Lung (tissue), 12 donors: ENCODE measurements around the gene TNFRSF4. TPM values are rescaled to one million over a fixed set of nuclear protein-coding genes. Genes with fewer than 3 reads are reported as not detected.

ENCODE experiments used
- ATAC-seq: fragments of 200-7000 bp; cut with Tn5 transposase; one replicate; pipeline ENCODE4 v1.9.1; 2020; ENCODE audit warnings: moderate number of reproducible peaks; ENCODE audit not compliant: insufficient read depth, low FRiP score
- DNase-seq, 3 donors: peaks; one replicate each; pipeline ENCODE4 v3.0.0-alpha.2; 2013 to 2017
- H3K27ac ChIP-seq, 2 donors: one replicate each; pipeline ENCODE4 v1.5.1; 2013; ENCODE audit warnings: mild to moderate bottlenecking in 2 of 2, moderate library complexity in 2 of 2, control low read depth in 1 of 2, inconsistent platforms in 1 of 2, low read depth in 1 of 2, low read length in 1 of 2
- H3K27me3 ChIP-seq, 3 donors: one replicate each; pipeline ENCODE4 v1.5.1; 2013; ENCODE audit warnings: low read length in 2 of 3; ENCODE audit not compliant: control insufficient read depth in 3 of 3, insufficient read depth in 3 of 3
- H3K36me3 ChIP-seq, 4 donors: one replicate each; pipeline ENCODE4 v1.5.1; 2013; ENCODE audit warnings: low read length in 4 of 4, mild to moderate bottlenecking in 1 of 4, moderate library complexity in 1 of 4; ENCODE audit not compliant: control insufficient read depth in 4 of 4, insufficient read depth in 4 of 4
- H3K4me1 ChIP-seq, 5 donors: one replicate each; pipeline ENCODE4 v1.5.1; 2013; ENCODE audit warnings: low read length in 5 of 5, mild to moderate bottlenecking in 2 of 5, moderate library complexity in 1 of 5; ENCODE audit not compliant: control insufficient read depth in 5 of 5, insufficient read depth in 5 of 5
- H3K4me3 ChIP-seq: one replicate; pipeline ENCODE4 v1.5.1; 2013; ENCODE audit warnings: mild to moderate bottlenecking, control low read depth, moderate library complexity
- H3K9ac ChIP-seq, 2 donors: one replicate each; pipeline ENCODE4 v1.5.1; 2013; ENCODE audit warnings: low read length in 2 of 2, control low read depth in 1 of 2; ENCODE audit not compliant: insufficient read depth in 1 of 2
- H3K9me3 ChIP-seq, 4 donors: one replicate each; pipeline ENCODE4 v1.5.1; 2013; ENCODE audit warnings: low read length in 3 of 4, mild to moderate bottlenecking in 1 of 4, moderate library complexity in 1 of 4; ENCODE audit not compliant: control insufficient read depth in 4 of 4, insufficient read depth in 3 of 4
- WGBS, 2 donors: extraction: QIAGEN DNeasy Blood & Tissue Kit; methylation state at CpG; one replicate each; pipeline ENCODE4 v1.1.7; 2013; 5-methylcytosine and 5-hydroxymethylcytosine counted together
- polyA plus RNA-seq, 2 donors: library from polyadenylated mRNA; stranded (reverse); fragments of 200-250 nt; gene quantifications; one replicate each; pipeline ENCODE4 v1.2.1, GENCODE V29; 2013
- total RNA-seq, 2 donors: library from RNA; depleted of rRNA in 1 of 2; stranded (reverse); fragments of >200 nt in 1 of 2; gene quantifications; one replicate each; pipeline ENCODE4 v1.2.1, GENCODE V29; 2014 to 2021
- TF ChIP-seq, protein P1 (sequence below): IDR thresholded peaks from 2 replicates; pipeline ENCODE4 v1.5.1; 2012; ENCODE audit warnings: mild to moderate bottlenecking; ENCODE audit errors: control extremely low read depth, extremely low read depth
- donor health status: control.
- donor health status: control.
- donor health status: Bipolar disorder and iron deficiency.
- donor health status: healthy.
- donor health status: DM: yes; HTN: yes; CAD: no.

TNFRSF4 gene
- total and polyA plus RNA-seq, 4 donors: 3.6 to 11.3 (median 6.9) TPM

- no peaks in the 10 kb centered on the region for H3K36me3 ChIP-seq
- no peak overlapping the region for H3K4me3 ChIP-seq
- peaks cover 0 to 4% (median 0%) of the 10 kb centered on the region in 4 donors for H3K9me3 ChIP-seq
- no peak overlapping the region for H3K27ac ChIP-seq
- DNase-seq (no peak), ATAC-seq (no peak)
- no peak overlapping the region for H3K9ac ChIP-seq
- TF ChIP-seq, protein P1, sequence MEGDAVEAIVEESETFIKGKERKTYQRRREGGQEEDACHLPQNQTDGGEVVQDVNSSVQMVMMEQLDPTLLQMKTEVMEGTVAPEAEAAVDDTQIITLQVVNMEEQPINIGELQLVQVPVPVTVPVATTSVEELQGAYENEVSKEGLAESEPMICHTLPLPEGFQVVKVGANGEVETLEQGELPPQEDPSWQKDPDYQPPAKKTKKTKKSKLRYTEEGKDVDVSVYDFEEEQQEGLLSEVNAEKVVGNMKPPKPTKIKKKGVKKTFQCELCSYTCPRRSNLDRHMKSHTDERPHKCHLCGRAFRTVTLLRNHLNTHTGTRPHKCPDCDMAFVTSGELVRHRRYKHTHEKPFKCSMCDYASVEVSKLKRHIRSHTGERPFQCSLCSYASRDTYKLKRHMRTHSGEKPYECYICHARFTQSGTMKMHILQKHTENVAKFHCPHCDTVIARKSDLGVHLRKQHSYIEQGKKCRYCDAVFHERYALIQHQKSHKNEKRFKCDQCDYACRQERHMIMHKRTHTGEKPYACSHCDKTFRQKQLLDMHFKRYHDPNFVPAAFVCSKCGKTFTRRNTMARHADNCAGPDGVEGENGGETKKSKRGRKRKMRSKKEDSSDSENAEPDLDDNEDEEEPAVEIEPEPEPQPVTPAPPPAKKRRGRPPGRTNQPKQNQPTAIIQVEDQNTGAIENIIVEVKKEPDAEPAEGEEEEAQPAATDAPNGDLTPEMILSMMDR: no peak
- no peaks in the 10 kb centered on the region for H3K4me1 ChIP-seq
- H3K27me3 ChIP-seq: no peaks in the 10 kb centered on the region
- WGBS, 2 donors: 77 to 92% methylated on average over 3 of the region's 3 CpGs
These were observed 19.2 kb downstream of the TNFRSF4 start for GRCh38 chr1:1194723-1195122.

DNA sequence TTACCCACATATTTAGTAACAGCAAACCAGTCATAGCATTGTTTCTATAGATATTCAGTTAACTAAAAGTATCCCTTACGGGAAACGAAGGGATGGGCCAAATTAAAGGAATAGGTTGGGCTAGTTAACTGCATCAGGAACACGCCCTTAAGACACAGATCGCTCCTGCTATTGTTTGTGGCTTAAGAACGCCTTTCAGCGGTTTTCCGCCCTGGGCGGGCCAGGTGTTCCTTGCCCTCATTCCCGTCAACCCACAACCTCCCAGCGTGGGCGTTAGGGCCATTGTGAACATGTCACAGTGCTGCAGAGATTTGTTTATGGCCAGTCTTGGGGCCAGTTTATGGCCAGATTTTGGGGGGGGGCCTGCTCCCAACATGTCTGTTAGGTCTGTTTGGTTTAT lies 22.2 kb downstream of the TNFRSF4 start:
- WGBS, 2 donors: 87 to 94% methylated on average over 11 of the region's 11 CpGs
- no peaks in the 10 kb centered on the region for H3K36me3 ChIP-seq
- H3K9ac ChIP-seq: no peak overlapping the region
- DNase-seq (no peak), ATAC-seq (no peak)
- H3K9me3 ChIP-seq: peaks cover 0 to 4% (median 0%) of the 10 kb centered on the region in 4 donors
- no peak overlapping the region for H3K4me3 ChIP-seq
- H3K27ac ChIP-seq: no peak overlapping the region
- no peaks in the 10 kb centered on the region for H3K4me1 ChIP-seq
- TF ChIP-seq, protein P1: no peak
- H3K27me3 ChIP-seq: no peaks in the 10 kb centered on the region

GRCh38 chr1:1189111-1189510 lies 24.8 kb downstream of the TNFRSF4 start:
- no peak overlapping the region for H3K4me3 ChIP-seq

GRCh38 chr1:1187938-1188337 lies 26.0 kb downstream of the TNFRSF4 start:
- Histone ChIP-seq H3K4me1 (no peaks in the 10 kb centered on the region), H3K9me3 (no peaks in the 10 kb centered on the region), H3K4me3 (no peak overlapping the region), H3K36me3 (no peaks in the 10 kb centered on the region), H3K9ac (no peak overlapping the region), H3K27ac (no peak overlapping the region), H3K27me3 (no peaks in the 10 kb centered on the region)
- TF ChIP-seq, protein P1: no peak
- DNase-seq (no peak), ATAC-seq (no peak)

More at GRCh38 chr1:1189111-1189510, 24.8 kb downstream of the TNFRSF4 start:
- Histone ChIP-seq H3K9ac (no peak overlapping the region), H3K4me1 (no peaks in the 10 kb centered on the region), H3K27ac (no peak overlapping the region), H3K27me3 (no peaks in the 10 kb centered on the region), H3K9me3 (no peaks in the 10 kb centered on the region), H3K36me3 (no peaks in the 10 kb centered on the region)
- ATAC-seq (no peak), DNase-seq (no peak)
- TF ChIP-seq, protein P1: no peak
- 43 to 60% methylated on average over 5 of the region's 5 CpGs for WGBS, 2 donors
